ENCODE results near the gene TIMM17A.

Gene TIMM17A

GRCh38 chr1:201968202-201968925 is 13.1 kb downstream of the TIMM17A start:
- no peaks in the 10 kb centered on the region for H3K27me3 ChIP-seq (ENCODE audit: insufficient read depth, poor library complexity, severe bottlenecking)
- DNase-seq (ENCODE audit: low read depth in 1 of 2, low spot score in 1 of 2): no peak
- H3K4me3 ChIP-seq (replicated peaks; ENCODE audit: insufficient read depth, low read length): no peak overlapping the region
- TF ChIP-seq SPI1 (IDR thresholded peaks at IDR 0.05; ENCODE audit: borderline replicate concordance, low read depth) (no peak), GABPA (IDR thresholded peaks at IDR 0.05; ENCODE audit: low read depth) (no peak)
- no peak overlapping the region for H3K27ac ChIP-seq (replicated peaks)

- no peaks in the 10 kb centered on the region for H3K27me3 ChIP-seq (ENCODE audit: insufficient read depth, poor library complexity, severe bottlenecking)
- TF ChIP-seq SPI1 (IDR thresholded peaks at IDR 0.05; ENCODE audit: borderline replicate concordance, low read depth) (no peak), POLR2AphosphoS5 (IDR thresholded peaks at IDR 0.05; ENCODE audit: low read depth) (no peak), GABPA (IDR thresholded peaks at IDR 0.05; ENCODE audit: low read depth) (no peak), REST (IDR thresholded peaks at IDR 0.05; ENCODE audit: insufficient replicate concordance, low read depth) (no peak), CTCF (IDR thresholded peaks at IDR 0.05; ENCODE audit: insufficient read depth, low read length) (no peak)
- no peak overlapping the region for H3K4me3 ChIP-seq (replicated peaks; ENCODE audit: insufficient read depth, low read length)
- no peak overlapping the region for H3K27ac ChIP-seq (replicated peaks)
- DNase-seq (ENCODE audit: low read depth in 1 of 2, low spot score in 1 of 2): no peak
These were observed 15.2 kb downstream of the TIMM17A start for GRCh38 chr1:201970334-201971159.

- Histone ChIP-seq H3K27me3 (ENCODE audit: insufficient read depth, poor library complexity, severe bottlenecking) (no peaks in the 10 kb centered on the region), H3K27ac (replicated peaks) (no peak overlapping the region), H3K4me3 (replicated peaks; ENCODE audit: insufficient read depth, low read length) (peak overlapping the region; percentile 63)
- TF ChIP-seq CTCF (IDR thresholded peaks at IDR 0.05; ENCODE audit: insufficient read depth, low read length) (no peak), POLR2AphosphoS5 (IDR thresholded peaks at IDR 0.05; ENCODE audit: low read depth) (no peak), SPI1 (IDR thresholded peaks at IDR 0.05; ENCODE audit: borderline replicate concordance, low read depth) (no peak), GABPA (IDR thresholded peaks at IDR 0.05; ENCODE audit: low read depth) (no peak), REST (IDR thresholded peaks at IDR 0.05; ENCODE audit: insufficient replicate concordance, low read depth) (no peak)
- peak in 1 of 2 experiments; percentile 61 for DNase-seq (ENCODE audit: low read depth in 1 of 2, low spot score in 1 of 2)
These were observed 26.8 kb downstream of the TIMM17A start for GRCh38 chr1:201982082-201982622.

Data from HL-60 (cell line).